ENCODE data around the gene NDUFB11. TPM values are rescaled to one million over a fixed set of nuclear protein-coding genes. Genes with fewer than 3 reads are reported as not detected.

The NDUFB11 gene
- total and polyA plus RNA-seq, 9 of the 15 experiments (the other 6 are each of a cell fraction or from before 2014, with no cell fraction given): 20.9 to 269 (median 86.8) TPM

DNA sequence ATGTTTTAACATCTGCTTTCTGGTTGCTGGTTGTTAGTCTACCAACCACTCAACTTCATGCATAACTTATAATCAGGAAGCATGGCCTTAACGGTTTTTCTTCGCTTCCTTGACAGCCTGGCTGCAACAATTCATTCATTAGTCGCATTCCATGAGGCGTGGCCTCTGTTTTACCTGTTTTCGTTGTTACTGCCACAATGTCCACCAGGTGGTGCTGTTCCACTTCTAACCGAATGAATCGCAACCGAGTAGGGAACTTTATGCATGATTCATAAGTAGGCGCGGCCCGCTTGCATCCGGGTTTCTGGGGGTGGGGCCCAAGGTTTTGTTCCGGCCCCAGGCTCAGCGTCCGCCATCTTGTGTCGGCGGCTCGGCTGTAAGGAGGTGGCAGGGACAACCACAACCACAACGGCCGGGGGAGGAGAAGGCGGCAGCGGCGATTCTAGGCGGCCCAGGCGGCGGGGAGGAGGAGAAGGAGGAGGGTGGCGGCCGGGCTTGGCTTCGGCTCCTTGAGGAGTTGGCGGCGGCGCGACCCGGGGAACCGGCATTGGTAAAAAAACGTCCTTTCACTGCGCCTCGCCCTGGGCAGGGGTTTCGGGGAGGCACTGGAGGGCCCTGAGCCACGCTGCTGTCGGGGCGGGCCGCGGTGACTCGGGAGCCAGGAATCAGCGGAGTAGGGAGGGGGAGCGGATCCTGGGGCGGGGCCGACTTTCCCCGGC lies 49.1 kb upstream of the NDUFB11 start, which contains the start of gene UBA1 (continued):
- TF ChIP-seq CTCFL (IDR thresholded peaks at IDR 0.05; ENCODE audit: borderline replicate concordance, insufficient read depth, low read depth, low read length, poor library complexity, severe bottlenecking) (no peak), MTF1 (CRISPR knock-in tag; IDR thresholded peaks at IDR 0.05; ENCODE audit: borderline replicate concordance) (no peak), NKRF (IDR thresholded peaks at IDR 0.05; ENCODE audit: borderline replicate concordance) (peak; percentile 59), SRF (CRISPR knock-in tag; IDR thresholded peaks at IDR 0.05) (no peak), SIN3A (IDR thresholded peaks at IDR 0.05; ENCODE audit: borderline replicate concordance in 2 of 2, control insufficient read depth in 1 of 2, low read depth in 2 of 2, low read length in 2 of 2) (no peak), GABPA (tag; conservative IDR thresholded peaks at IDR 0.05; ENCODE audit: low read depth) (0 out of 2 replicates have a peak, but pooled peaks have one; percentile 26), ZNF124 (CRISPR knock-in tag; IDR thresholded peaks at IDR 0.05) (no peak), ZNF175 (CRISPR knock-in tag; IDR thresholded peaks at IDR 0.05; ENCODE audit: low read depth) (no peak), ERF (CRISPR knock-in tag; IDR thresholded peaks at IDR 0.05) (no peak), NCOR1 (IDR thresholded peaks at IDR 0.05) (no peak), CXXC5 (CRISPR knock-in tag; IDR thresholded peaks at IDR 0.05) (peak; percentile 43; the same call in 1 of the 2 replicates), KAT8 (IDR thresholded peaks at IDR 0.05; ENCODE audit: low read depth) (no peak; the same call in 1 of the 2 replicates), THRA (IDR thresholded peaks at IDR 0.05) (no peak), ZNF217 (CRISPR knock-in tag; IDR thresholded peaks at IDR 0.05) (no peak), RNF2 (IDR thresholded peaks at IDR 0.05) (no peak), ZNF174 (CRISPR knock-in tag; IDR thresholded peaks at IDR 0.05) (no peak), ELF4 (CRISPR knock-in tag; IDR thresholded peaks at IDR 0.05) (no peak), TCF7 (IDR thresholded peaks at IDR 0.05; ENCODE audit: borderline replicate concordance) (no peak)
- TF ChIP-seq, protein P1, sequence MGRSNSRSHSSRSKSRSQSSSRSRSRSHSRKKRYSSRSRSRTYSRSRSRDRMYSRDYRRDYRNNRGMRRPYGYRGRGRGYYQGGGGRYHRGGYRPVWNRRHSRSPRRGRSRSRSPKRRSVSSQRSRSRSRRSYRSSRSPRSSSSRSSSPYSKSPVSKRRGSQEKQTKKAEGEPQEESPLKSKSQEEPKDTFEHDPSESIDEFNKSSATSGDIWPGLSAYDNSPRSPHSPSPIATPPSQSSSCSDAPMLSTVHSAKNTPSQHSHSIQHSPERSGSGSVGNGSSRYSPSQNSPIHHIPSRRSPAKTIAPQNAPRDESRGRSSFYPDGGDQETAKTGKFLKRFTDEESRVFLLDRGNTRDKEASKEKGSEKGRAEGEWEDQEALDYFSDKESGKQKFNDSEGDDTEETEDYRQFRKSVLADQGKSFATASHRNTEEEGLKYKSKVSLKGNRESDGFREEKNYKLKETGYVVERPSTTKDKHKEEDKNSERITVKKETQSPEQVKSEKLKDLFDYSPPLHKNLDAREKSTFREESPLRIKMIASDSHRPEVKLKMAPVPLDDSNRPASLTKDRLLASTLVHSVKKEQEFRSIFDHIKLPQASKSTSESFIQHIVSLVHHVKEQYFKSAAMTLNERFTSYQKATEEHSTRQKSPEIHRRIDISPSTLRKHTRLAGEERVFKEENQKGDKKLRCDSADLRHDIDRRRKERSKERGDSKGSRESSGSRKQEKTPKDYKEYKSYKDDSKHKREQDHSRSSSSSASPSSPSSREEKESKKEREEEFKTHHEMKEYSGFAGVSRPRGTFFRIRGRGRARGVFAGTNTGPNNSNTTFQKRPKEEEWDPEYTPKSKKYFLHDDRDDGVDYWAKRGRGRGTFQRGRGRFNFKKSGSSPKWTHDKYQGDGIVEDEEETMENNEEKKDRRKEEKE (IDR thresholded peaks at IDR 0.05; ENCODE audit: borderline replicate concordance in 1 of 2, control insufficient read depth in 1 of 2, low read depth in 2 of 2, low read length in 1 of 2): no peak
